Measurements from ENCODE around the gene CDC42BPA.
"Not testable (repeated sequence)": the region's sequence is repeated elsewhere in the genome, so short reads cannot be mapped to it uniquely, and the experiment has no call there.

CDC42BPA gene

DNA sequence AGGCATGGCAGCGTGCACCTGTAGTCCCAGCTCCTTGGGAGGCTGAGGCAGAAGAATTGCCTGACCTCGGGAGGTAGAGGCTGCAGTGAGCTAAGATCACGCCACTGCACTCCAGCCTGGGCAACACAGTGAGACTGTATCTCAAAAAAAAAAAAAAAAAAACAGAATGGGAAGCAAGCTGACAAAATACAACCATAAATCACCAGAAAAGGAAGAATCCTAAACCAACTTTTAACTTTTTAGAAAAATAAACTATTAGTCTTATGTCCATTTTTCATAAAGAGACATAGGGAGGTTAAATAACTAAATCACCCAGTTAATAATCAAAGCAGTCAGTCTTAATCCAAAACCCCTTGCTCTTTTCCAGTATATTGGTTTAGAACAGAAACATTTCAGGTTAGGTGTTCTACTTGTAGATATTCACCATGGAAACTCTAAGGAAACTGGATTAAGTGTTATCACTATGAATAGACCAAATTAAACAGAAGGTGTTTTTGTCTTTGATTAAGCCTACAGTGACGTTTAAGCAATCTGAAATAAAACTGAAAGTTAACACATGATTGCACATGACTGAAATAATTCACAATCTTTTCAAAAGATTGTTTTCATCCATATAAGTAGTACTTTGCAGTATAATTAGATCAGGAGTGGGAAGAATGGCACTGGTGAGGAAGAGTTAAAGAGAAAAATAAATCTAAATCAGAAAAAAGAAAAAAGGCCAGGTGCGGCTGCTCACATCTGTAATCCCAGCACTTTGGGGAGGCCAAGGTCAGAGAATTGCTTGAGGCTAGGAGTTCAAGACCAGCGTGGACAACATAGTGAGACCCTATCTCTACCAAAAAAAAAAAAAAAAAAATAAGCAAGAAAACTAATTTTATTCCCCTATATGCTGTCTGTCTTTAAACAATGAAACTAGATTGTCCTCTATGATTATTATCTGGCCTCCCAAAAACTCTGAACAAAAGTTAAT lies 9.6 kb downstream of the CDC42BPA start:
- DNase-seq: no peak

DNA sequence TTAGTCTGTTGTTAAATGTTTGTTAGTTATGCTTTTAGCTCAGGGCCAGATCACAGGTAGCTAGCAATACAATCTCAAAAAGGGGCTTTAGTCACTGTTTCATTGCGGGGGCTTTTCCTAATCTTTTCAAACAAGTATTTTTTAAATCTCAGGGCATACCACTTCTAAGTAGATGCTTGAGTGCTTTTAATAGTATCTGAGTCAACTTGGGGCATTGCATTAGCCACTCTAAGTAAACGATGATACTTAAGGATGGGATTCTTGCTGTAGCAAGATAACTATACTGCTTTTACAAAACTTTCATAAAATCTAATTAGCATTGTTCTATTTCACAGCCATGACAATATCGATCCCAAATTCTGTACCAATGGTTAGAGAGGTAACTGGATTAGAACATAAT lies 11.6 kb downstream of the CDC42BPA start:
- no peak for DNase-seq

DNA sequence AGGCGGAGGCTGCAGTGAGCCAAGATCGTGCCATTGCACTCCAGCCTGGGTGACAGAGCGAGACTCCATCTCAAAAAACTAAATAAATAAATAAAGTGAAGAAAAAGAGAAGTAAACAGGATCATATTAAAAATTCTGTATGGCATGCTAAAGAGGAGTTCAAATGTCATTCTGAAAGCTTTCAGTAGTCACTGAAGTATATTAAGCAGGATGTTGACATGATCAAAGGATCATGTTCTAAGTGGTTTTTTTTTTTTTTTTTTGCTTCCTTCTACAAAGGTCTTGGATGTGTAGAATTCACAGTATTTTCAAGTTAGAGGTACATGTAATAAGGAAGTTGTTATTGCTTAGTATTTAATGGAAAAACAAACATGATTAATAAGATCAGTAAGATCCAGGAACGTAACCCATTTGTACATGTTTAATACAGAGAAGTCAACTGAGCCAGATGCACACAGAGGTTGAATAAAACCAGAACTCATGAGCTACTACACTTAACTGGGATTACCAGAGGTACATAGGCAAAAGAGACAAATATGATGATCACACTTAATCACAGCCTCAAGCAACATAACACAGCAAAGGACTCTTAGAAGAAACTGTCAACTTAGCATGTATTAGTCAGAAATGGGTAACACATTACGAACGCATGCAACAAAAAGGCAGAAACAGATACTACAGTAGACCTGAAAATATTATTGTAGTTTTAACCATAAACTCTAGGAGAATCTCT lies 12.2 kb downstream of the CDC42BPA start:
- no peak for DNase-seq

DNA sequence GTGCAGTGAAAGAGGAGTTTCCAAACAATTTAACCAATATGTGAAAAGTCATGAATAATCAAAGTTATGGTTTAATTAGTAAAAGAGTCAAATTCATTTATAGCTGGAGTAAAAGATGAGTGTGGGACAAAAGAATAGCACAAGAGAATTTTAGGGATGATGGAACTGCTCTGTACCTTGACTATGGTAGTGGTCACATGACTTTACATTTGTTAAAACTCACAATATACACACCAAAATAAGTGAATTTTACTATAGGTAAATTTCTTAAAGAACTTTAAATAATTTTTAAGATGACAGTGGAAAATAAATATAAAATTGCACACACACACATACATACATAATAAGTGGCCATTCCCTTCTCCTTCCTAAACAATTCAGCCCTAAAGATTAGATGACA lies 13.6 kb downstream of the CDC42BPA start:
- DNase-seq: no peak

DNA sequence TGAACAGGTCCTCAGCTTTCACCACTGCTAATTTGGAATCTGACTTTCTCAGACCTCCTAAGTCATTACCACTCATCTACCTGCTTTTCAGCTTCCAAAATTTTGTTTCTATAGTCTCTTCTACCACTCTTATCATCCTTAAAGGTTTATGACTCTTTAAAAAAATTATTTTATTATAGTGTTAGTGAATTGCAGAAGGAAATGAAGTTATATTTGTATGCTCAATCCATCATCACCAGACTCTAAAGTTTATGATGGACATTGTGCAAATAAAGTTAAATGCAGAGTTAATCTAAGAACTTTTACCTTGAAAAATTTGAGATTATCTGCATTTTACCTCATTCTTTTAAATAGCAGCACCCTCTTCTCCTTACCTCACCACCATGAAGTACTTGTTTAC lies 14.6 kb downstream of the CDC42BPA start:
- DNase-seq: no peak

- DNase-seq: no peak
These were observed 17.6 kb downstream of the CDC42BPA start for GRCh38 chr1:227300682-227301081.

DNA sequence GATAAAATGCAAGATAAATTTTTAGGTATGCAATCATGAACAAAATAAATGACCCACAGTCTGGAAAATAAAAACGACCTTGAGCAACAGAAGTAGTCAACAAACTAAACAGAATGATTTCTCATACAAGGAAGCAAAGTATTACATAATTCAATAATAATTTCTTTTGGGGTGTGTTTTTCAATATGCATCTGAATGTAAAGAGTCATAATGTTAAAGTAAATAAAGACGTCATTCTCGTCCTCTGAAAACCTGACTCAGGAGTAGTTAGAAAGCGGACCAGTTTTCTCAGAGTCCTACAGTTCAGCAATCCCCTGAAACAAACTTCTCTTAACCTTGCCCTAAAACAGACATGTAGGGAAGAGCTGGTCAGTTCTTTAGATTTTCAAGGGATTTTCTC lies 18.6 kb downstream of the CDC42BPA start:
- DNase-seq: no peak

DNA sequence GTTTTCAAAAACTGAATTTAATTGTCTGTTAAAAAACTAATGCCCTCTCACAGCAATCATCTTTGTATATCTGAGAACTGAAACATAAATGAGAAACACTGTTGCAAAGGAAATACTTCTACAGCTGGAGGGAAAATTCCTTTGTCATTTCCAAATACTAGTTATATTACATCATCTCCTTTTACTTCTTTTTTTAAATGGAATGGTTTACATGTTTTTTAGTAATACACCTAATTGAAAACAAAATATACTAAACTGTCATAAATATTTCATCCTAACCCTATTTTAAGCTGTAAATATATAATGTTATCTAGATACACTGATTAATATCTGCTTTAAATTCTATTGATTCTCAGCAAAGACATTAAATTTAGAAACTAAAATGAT lies 19.1 kb downstream of the CDC42BPA start:
- no peak for DNase-seq

DNA sequence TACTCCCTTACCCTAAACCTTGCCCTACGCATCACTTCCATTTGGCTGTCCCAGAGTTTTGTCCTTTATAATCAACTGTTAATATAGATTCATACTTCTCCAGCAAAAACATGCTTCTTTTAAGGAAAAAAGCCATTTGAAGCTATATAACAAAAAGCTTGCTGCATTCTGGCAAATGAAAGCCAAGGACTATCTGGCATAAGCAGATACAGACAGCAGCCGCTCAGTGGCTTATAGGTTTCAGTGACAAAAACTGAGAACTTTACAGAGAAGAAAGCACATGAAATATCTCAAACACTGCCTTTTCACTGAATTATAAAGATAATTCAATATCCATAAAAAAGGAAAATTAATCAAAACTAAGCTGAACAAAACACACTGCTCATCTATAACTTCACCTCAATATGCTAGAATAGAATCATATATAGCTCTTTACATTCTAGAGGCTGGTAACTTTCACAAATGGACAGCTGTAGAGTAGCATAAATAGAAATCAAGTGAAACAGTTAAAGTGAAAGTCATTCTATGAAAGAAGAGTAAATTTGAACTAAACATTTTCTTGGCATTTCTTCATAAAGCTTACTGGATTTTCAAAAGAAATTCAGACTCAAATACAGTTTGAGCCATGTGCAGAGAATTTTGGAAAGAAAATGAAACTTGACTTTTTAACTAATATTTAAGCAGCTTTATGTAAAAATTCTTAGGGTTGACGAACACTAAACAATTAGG lies 19.6 kb downstream of the CDC42BPA start:
- no peak for DNase-seq

GRCh38 chr1:227297073-227297793 lies 21.1 kb downstream of the CDC42BPA start:
- no peak for DNase-seq

DNA sequence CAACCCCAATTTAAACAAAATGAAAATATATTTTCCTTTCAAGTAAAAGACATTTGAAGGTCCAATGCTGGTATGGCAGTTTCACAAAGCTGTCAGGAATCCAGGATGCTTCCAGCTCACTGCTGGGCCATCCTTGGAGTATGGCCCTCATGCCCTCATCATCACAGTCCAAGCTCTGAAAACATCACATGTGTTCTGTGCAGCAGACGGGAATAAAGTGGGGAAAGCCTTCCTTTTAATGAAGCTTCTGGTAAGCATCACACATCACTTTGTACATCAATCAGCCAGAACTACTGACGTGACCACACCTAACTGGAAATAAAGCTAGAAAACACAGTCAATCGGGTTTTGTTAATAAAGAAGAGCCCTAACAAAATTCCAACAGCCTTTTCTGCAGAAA lies 22.7 kb downstream of the CDC42BPA start:
- no peak for DNase-seq

GRCh38 chr1:227285745-227286144 lies 32.5 kb downstream of the CDC42BPA start:
- DNase-seq: no peak

DNA sequence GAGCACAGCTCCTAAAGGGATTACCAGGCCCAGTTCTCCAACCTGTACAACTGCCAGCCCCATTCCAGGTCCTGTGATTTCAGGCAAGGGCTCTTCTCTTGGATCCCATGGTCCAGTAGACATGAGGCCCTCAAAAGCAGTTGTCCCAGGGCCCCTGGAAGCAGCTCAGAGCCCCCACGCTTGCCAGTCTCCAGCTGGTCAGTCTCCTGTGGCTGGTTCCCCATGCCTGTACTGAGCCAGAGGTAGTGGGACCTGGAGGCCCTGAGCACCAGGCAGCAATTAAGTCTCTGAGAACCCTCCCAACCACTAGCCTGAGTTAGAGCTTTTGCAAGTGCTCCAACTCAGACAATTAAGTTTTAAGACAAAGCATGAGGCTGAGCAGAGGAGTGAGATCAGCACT lies 36.9 kb downstream of the CDC42BPA start:
- DNase-seq: no peak

- no peak for DNase-seq
These were observed 37.5 kb downstream of the CDC42BPA start for GRCh38 chr1:227280836-227281235.

GRCh38 chr1:227276156-227276693 lies 42.1 kb downstream of the CDC42BPA start:
- not testable (repeated sequence) for DNase-seq

DNA sequence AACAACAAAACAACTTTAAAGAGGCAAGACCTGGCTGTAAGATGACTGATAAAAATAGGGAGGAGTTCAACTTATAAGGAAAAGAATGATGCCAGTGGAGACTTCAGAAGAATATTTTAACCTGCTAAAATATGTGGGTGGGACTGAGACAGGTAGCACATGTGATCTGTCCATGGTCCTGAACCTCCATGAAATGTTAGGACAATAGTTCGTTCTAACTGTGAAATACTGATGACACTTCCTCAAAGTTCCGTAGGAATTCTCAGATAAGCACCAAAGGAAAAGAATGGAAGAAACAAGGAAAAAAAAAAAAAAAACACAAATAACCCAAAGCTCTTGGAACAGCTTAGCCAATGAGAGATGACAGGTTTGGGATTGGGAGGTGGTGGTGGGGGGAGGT lies 44.7 kb downstream of the CDC42BPA start:
- no peak for DNase-seq

GRCh38 chr1:227272428-227272827 lies 45.9 kb downstream of the CDC42BPA start:
- no peak for DNase-seq

DNA sequence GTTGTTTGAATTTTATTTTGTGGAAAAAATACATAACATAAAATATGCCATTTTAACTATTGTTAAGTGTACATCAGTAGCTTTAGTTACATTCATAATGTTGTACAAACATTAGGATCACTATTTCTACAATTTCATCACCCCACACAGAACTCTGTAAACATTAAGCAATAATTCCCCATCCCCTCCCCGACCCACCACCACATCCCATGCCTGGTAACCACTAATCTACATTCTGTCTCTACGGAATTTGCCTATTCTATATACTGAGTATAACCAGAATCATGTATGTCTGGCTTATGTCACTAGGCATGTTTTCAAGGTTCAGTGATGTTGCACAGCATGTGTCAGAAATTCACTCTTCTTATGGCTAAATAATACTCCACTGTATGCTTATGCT lies 47.7 kb downstream of the CDC42BPA start:
- no peak for DNase-seq

- DNase-seq: no peak
These were observed 49.3 kb downstream of the CDC42BPA start for GRCh38 chr1:227268943-227269342.

DNA sequence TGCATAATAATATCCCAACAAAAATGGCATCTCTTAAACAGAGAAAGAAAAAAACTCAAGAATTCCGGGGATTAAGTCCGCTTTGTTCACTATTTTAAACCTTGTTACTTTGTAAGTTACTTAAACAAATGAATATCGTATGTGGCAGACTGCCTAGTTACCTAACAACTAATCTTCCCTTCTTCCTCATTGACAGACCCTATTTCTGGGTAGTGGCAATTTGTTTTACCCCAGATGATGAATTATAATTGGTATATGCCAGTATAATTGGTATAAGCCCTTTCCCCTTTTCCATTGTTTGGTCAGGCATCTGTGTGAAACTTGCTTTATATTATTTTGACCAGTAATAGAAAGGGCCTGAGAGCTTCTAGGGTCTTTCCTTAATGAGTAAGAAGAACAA lies 52.4 kb downstream of the CDC42BPA start:
- no peak for DNase-seq

- DNase-seq: no peak
These were observed 54.4 kb downstream of the CDC42BPA start for GRCh38 chr1:227263869-227264268.
